Fibroblast of skin of scalp (primary cell): ENCODE data around the gene C3orf20.

Experiments used
- DNase-seq: peaks from one replicate; pipeline ENCODE4 v3.0.0-alpha.2; 2013

C3orf20 gene

GRCh38 chr3:14775563-14775962 is 100.6 kb downstream of the C3orf20 start:
- no peak for DNase-seq

GRCh38 chr3:14779069-14779685 is 104.2 kb downstream of the C3orf20 start:
- no peak for DNase-seq

- DNase-seq, result peak; percentile 29
These were observed 106.1 kb downstream of the C3orf20 start for GRCh38 chr3:14780927-14781507.

- DNase-seq, result no peak
These were observed 108.6 kb downstream of the C3orf20 start for GRCh38 chr3:14783480-14784086.

GRCh38 chr3:14784087-14784681 is 109.2 kb downstream of the C3orf20 start:
- DNase-seq, result peak; percentile 9

GRCh38 chr3:14785207-14786155 is 110.5 kb downstream of the C3orf20 start:
- DNase-seq, result no peak

GRCh38 chr3:14786369-14786768 is 111.4 kb downstream of the C3orf20 start:
- DNase-seq, result no peak

- no peak for DNase-seq
These were observed 112.7 kb downstream of the C3orf20 start for GRCh38 chr3:14787630-14788029.

- no peak for DNase-seq
These were observed 113.7 kb downstream of the C3orf20 start for GRCh38 chr3:14788644-14789043.

GRCh38 chr3:14789221-14789620 is 114.3 kb downstream of the C3orf20 start:
- DNase-seq, result no peak

- no peak for DNase-seq
These were observed 114.8 kb downstream of the C3orf20 start for GRCh38 chr3:14789640-14790285.

- peak; percentile 26 for DNase-seq
These were observed 116.5 kb downstream of the C3orf20 start for GRCh38 chr3:14791343-14791945.

- DNase-seq, result no peak
These were observed 117.8 kb downstream of the C3orf20 start for GRCh38 chr3:14792691-14793121.

- DNase-seq, result no peak
These were observed 118.4 kb downstream of the C3orf20 start for GRCh38 chr3:14793126-14793857.

GRCh38 chr3:14793858-14794234 is 118.9 kb downstream of the C3orf20 start:
- no peak for DNase-seq

GRCh38 chr3:14794435-14794834 is 119.5 kb downstream of the C3orf20 start:
- DNase-seq, result no peak

GRCh38 chr3:14795996-14796395 is 121.1 kb downstream of the C3orf20 start:
- no peak for DNase-seq

- no peak for DNase-seq
These were observed 121.6 kb downstream of the C3orf20 start for GRCh38 chr3:14796403-14797077.

GRCh38 chr3:14797731-14798130 is 122.8 kb downstream of the C3orf20 start:
- DNase-seq, result no peak

- no peak for DNase-seq
These were observed 123.3 kb downstream of the C3orf20 start for GRCh38 chr3:14798231-14798630.
